ENCODE measurements around the gene SLC4A8. TPM values are rescaled to one million over a fixed set of nuclear protein-coding genes. Genes with fewer than 3 reads are reported as not detected.

The SLC4A8 gene
- total RNA-seq, 1 experiment from 2014 or later, result 1.4 TPM

DNA sequence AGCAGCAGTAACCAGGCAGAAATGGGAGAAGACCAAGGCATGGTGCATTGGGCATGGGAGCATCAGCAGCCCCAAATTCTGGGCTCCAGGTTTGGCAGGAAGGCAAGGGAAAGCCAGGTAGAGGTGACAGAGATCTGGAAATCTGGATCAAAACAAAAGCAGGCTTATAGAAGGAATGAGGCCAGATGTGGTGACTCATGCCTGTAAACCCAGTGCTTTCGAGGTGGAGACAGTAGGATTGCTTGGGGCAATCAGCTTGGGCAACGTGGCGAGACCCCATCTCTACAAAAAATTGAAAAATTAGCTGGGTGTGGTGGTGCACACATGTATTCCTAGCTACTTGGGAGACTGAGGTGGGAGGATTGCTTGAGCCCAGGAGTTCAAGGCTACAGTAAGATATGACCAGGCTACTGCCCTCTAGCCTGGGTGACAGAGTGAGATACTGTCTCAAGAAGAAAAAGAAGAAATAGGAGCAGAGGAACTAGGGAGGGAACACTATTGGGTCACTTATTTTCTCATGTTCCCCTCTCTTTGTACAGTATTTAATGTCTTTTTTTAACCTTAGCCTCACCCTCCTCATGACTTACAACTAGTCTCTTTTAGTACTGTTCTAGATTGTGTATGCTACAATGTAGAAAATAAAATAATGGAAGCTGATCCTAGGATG, 25.1 kb downstream of the SLC4A8 start:
- H3K9me2 ChIP-seq (ENCODE audit: insufficient read depth), result no peaks in the 10 kb centered on the region
- RAD21 ChIA-PET (ENCODE audit: low non-redundant PET in 1 of 2, low total read pairs in 2 of 2, uncharacterized antibody in 2 of 2, unreplicated experiment in 2 of 2), result no interaction called here
- no peak overlapping the region for H3K9ac ChIP-seq (ENCODE audit: low read length)
- no peak overlapping the region for H2AFZ ChIP-seq (ENCODE audit: low read depth, low read length, poor library complexity, severe bottlenecking)
- no peak for DNase-seq (ENCODE audit: low read depth, low spot score)
- TF ChIP-seq, protein P1, sequence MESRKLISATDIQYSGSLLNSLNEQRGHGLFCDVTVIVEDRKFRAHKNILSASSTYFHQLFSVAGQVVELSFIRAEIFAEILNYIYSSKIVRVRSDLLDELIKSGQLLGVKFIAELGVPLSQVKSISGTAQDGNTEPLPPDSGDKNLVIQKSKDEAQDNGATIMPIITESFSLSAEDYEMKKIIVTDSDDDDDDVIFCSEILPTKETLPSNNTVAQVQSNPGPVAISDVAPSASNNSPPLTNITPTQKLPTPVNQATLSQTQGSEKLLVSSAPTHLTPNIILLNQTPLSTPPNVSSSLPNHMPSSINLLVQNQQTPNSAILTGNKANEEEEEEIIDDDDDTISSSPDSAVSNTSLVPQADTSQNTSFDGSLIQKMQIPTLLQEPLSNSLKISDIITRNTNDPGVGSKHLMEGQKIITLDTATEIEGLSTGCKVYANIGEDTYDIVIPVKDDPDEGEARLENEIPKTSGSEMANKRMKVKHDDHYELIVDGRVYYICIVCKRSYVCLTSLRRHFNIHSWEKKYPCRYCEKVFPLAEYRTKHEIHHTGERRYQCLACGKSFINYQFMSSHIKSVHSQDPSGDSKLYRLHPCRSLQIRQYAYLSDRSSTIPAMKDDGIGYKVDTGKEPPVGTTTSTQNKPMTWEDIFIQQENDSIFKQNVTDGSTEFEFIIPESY (IDR thresholded peaks at IDR 0.05; ENCODE audit: extremely low read depth, insufficient replicate concordance, low read length), result no peak
- TF ChIP-seq ELF1 (IDR thresholded peaks at IDR 0.05; ENCODE audit: borderline replicate concordance, low read depth) (no peak), CBX3 (IDR thresholded peaks at IDR 0.05; ENCODE audit: low read depth) (no peak), POLR2AphosphoS5 (IDR thresholded peaks at IDR 0.05; ENCODE audit: low read depth, low read length) (no peak), RAD21 (IDR thresholded peaks at IDR 0.05; ENCODE audit: low read depth) (no peak), SIN3A (IDR thresholded peaks at IDR 0.05; ENCODE audit: low read depth) (no peak), POLR2A (IDR thresholded peaks at IDR 0.05; ENCODE audit: borderline replicate concordance, extremely low read depth, insufficient read depth, insufficient read length) (no peak), YY1 (IDR thresholded peaks at IDR 0.05; ENCODE audit: extremely low read depth, insufficient replicate concordance, low read depth, low read length) (no peak), FOSL1 (IDR thresholded peaks at IDR 0.05; ENCODE audit: low read depth) (no peak), CEBPB (IDR thresholded peaks at IDR 0.05; ENCODE audit: low read depth) (no peak), SP1 (IDR thresholded peaks at IDR 0.05; ENCODE audit: low read depth) (no peak), ZFX (IDR thresholded peaks at IDR 0.05) (no peak), JUND (IDR thresholded peaks at IDR 0.05) (no peak), EGR1 (IDR thresholded peaks at IDR 0.05; ENCODE audit: low read depth) (no peak)
- TF ChIP-seq, protein P2, sequence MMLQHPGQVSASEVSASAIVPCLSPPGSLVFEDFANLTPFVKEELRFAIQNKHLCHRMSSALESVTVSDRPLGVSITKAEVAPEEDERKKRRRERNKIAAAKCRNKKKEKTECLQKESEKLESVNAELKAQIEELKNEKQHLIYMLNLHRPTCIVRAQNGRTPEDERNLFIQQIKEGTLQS (IDR thresholded peaks at IDR 0.05), result no peak
- TF ChIP-seq, protein P3, sequence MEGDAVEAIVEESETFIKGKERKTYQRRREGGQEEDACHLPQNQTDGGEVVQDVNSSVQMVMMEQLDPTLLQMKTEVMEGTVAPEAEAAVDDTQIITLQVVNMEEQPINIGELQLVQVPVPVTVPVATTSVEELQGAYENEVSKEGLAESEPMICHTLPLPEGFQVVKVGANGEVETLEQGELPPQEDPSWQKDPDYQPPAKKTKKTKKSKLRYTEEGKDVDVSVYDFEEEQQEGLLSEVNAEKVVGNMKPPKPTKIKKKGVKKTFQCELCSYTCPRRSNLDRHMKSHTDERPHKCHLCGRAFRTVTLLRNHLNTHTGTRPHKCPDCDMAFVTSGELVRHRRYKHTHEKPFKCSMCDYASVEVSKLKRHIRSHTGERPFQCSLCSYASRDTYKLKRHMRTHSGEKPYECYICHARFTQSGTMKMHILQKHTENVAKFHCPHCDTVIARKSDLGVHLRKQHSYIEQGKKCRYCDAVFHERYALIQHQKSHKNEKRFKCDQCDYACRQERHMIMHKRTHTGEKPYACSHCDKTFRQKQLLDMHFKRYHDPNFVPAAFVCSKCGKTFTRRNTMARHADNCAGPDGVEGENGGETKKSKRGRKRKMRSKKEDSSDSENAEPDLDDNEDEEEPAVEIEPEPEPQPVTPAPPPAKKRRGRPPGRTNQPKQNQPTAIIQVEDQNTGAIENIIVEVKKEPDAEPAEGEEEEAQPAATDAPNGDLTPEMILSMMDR (IDR thresholded peaks at IDR 0.05 in 2 of 3, conservative IDR thresholded peaks at IDR 0.05 in 1 of 3; ENCODE audit: borderline replicate concordance in 1 of 3, insufficient read depth in 1 of 3, low read depth in 2 of 3, low read length in 2 of 3), result no peak
- no peaks in the 10 kb centered on the region for H3K79me2 ChIP-seq (ENCODE audit: insufficient read depth, low read length)
- BruUV-seq (replicated peaks), result no TSS peak
- ATAC-seq, result peak; percentile 40; the same call in 1 of the 2 replicates
- no peak overlapping the region for H3K27ac ChIP-seq (ENCODE audit: low read depth, low read length)
- CTCF ChIA-PET, result no interaction called here
- POLR2A ChIA-PET, result interaction anchor here (0.6 kb wide), 1 partner anchor 9 kb away, joined by 3 read pairs; no protein-coding TSS in a partner anchor
- H3K36me3 ChIP-seq (ENCODE audit: control insufficient read depth in 1 of 2, insufficient read depth in 2 of 2, low read length in 2 of 2), result no peaks in the 10 kb centered on the region
- H3K9me3 ChIP-seq (ENCODE audit: control insufficient read depth in 1 of 2, insufficient read depth in 1 of 2, low read depth in 1 of 2, low read length in 2 of 2), result no peaks in the 10 kb centered on the region
- no peak overlapping the region for H3K4me3 ChIP-seq (replicated peaks in 1 of 2; ENCODE audit: low read depth in 1 of 2, low read length in 2 of 2)
- H3K27me3 ChIP-seq (ENCODE audit: insufficient read depth, low read length), result no peaks in the 10 kb centered on the region
- no peaks in the 10 kb centered on the region for H4K20me1 ChIP-seq (ENCODE audit: insufficient read depth)
- H3K4me2 ChIP-seq (ENCODE audit: low read length), result 0 out of 2 replicates have a peak overlapping the region, but pooled peaks have one; percentile 5
- H3K4me1 ChIP-seq (ENCODE audit: control insufficient read depth in 1 of 2, insufficient read depth in 2 of 2, low read length in 2 of 2), result peaks cover 0 to 6% of the 10 kb centered on the region in 2 experiments; a peak in 2 of 4 replicates
- intact Hi-C loops (cut with micrococcal nuclease), result no loop called here

All from HCT116 (cell line).